H1 (cell line): ENCODE measurements around the gene PDK4. TPM values are rescaled to one million over a fixed set of nuclear protein-coding genes. Genes with fewer than 3 reads are reported as not detected.
"Not testable (repeated sequence)": the region's sequence is repeated elsewhere in the genome, so short reads cannot be mapped to it uniquely, and the experiment has no call there.

Experiments used
- CTCF ChIA-PET: fragments of 300-600 bp; sonication (Branson Sonifier 250); formaldehyde crosslinking; loops from one replicate; lab custom pipeline; 2021; ENCODE audit not compliant: partially characterized antibody; lab: Charles Lee
- POLR2A ChIA-PET: fragments of 300-600 bp; sonication (Branson Sonifier 250); formaldehyde crosslinking; loops from one replicate; lab custom pipeline; 2021; ENCODE audit warnings: inconsistent platforms; ENCODE audit not compliant: partially characterized antibody; lab: Charles Lee
- DNase-seq, 2 experiments: peaks; one replicate each; pipeline versions ENCODE4 v3.0.0 to v3.0.0-alpha.2; 2010 to 2022; ENCODE audit warnings: low spot score in 2 of 2, low read depth in 1 of 2, mixed read lengths in 1 of 2
- FAIRE-seq: peaks from 2 replicates; lab custom pipeline; 2011; peaks lifted over from hg19 to GRCh38; lab: Jason Lieb, UNC
- H2AFZ ChIP-seq: 2 replicates; pipeline ENCODE4 v1.8.1; 2012; ENCODE audit warnings: low read length, inconsistent platforms
- H2AK5ac ChIP-seq: 2 replicates; pipeline ENCODE4 v1.6.1; 2013; ENCODE audit warnings: low read depth, low read length
- H2BK120ac ChIP-seq: replicated peaks from 2 replicates; pipeline ENCODE3; 2013; ENCODE audit warnings: low read depth, low read length, inconsistent platforms
- H2BK12ac ChIP-seq: 2 replicates; pipeline ENCODE4 v1.6.1; 2013; ENCODE audit warnings: low read depth, low read length
- H2BK15ac ChIP-seq: 2 replicates; pipeline ENCODE4 v1.6.1; 2013; ENCODE audit warnings: low read length
- H2BK20ac ChIP-seq: 2 replicates; pipeline ENCODE4 v1.6.1; 2013; ENCODE audit warnings: low read length
- H2BK5ac ChIP-seq: 2 replicates; pipeline ENCODE4 v1.6.1; 2013; ENCODE audit warnings: low read depth, low read length
- H3K14ac ChIP-seq: 2 replicates; pipeline ENCODE4 v1.6.1; 2013; ENCODE audit warnings: inconsistent platforms; ENCODE audit not compliant: insufficient read length
- H3K18ac ChIP-seq: 2 replicates; pipeline ENCODE4 v1.6.1; 2013; ENCODE audit warnings: low read length; ENCODE audit errors: extremely low read depth
- H3K23ac ChIP-seq: 2 replicates; pipeline ENCODE4 v1.6.1; 2013; ENCODE audit warnings: inconsistent platforms; ENCODE audit not compliant: insufficient read length
- H3K23me2 ChIP-seq: 2 replicates; pipeline ENCODE4 v1.6.1; 2013; ENCODE audit warnings: low read depth, low read length
- H3K27ac ChIP-seq: 2 replicates; pipeline ENCODE4 v1.6.1; 2011; ENCODE audit warnings: low read depth, low read length, inconsistent platforms
- H3K27me3 ChIP-seq, 4 experiments: replicated peaks in 1 of 4; 1 replicate in 1 of 4; 2 replicates in 3 of 4; pipeline versions ENCODE4 v1.6.1 to v1.8.1; 2011 to 2013; ENCODE audit warnings: low read length in 3 of 4, mild to moderate bottlenecking in 3 of 4, inconsistent platforms in 2 of 4, mixed read lengths in 2 of 4, moderate library complexity in 1 of 4; ENCODE audit not compliant: control insufficient read depth in 3 of 4, insufficient read depth in 3 of 4; ENCODE audit errors: extremely low read depth in 1 of 4
- H3K36me3 ChIP-seq, 4 experiments: 2 replicates each; pipeline versions ENCODE4 v1.6.1 to v1.8.1; 2011 to 2013; ENCODE audit warnings: mild to moderate bottlenecking in 4 of 4, low read length in 3 of 4, moderate library complexity in 2 of 4, control low read depth in 1 of 4, inconsistent platforms in 1 of 4; ENCODE audit not compliant: insufficient read depth in 4 of 4, control insufficient read depth in 2 of 4
- H3K4ac ChIP-seq: replicated peaks from 2 replicates; pipeline ENCODE3; 2013; ENCODE audit warnings: low read length, low read depth, mixed read lengths, inconsistent platforms; ENCODE audit not compliant: insufficient read length
- H3K4me1 ChIP-seq, 4 experiments: replicated peaks in 1 of 4; 1 replicate in 1 of 4; 2 replicates in 3 of 4; pipeline versions ENCODE4 v1.6.1 to v1.8.1; 2011 to 2013; ENCODE audit warnings: low read length in 3 of 4, inconsistent platforms in 2 of 4, mixed read lengths in 1 of 4; ENCODE audit not compliant: insufficient read depth in 4 of 4, control insufficient read depth in 3 of 4
- H3K4me2 ChIP-seq, 2 experiments: 2 replicates each; pipeline versions ENCODE4 v1.6.1 to v1.8.1; 2011 to 2013; ENCODE audit warnings: low read depth in 2 of 2, low read length in 2 of 2, control low read depth in 1 of 2, inconsistent platforms in 1 of 2, mild to moderate bottlenecking in 1 of 2; ENCODE audit not compliant: insufficient read depth in 1 of 2
- H3K4me3 ChIP-seq, 4 experiments: fragments of 200-600, 300-600 bp in 1 of 4; sonication (generic), shearing (Covaris generic), sonication (Bioruptor Twin) in 1 of 4; 2 replicates each; pipeline versions ENCODE4 v1.5.1 to v1.8.1; 2011 to 2016; ENCODE audit warnings: low read length in 4 of 4, low read depth in 3 of 4, control low read depth in 2 of 4, inconsistent platforms in 2 of 4, mild to moderate bottlenecking in 2 of 4, mixed read lengths in 1 of 4, moderate library complexity in 1 of 4; ENCODE audit not compliant: insufficient read depth in 2 of 4; ENCODE audit errors: extremely low read depth in 1 of 4
- H3K56ac ChIP-seq: replicated peaks from 2 replicates; pipeline ENCODE3; 2013; ENCODE audit warnings: low read depth, mild to moderate bottlenecking, mixed read lengths, low read length, inconsistent platforms; ENCODE audit not compliant: insufficient read length
- H3K79me1 ChIP-seq: 2 replicates; pipeline ENCODE4 v1.6.1; 2013; ENCODE audit warnings: low read depth, low read length, control low read depth
- H3K79me2 ChIP-seq, 2 experiments: 2 replicates each; pipeline versions ENCODE4 v1.6.1 to v1.8.1; 2012 to 2013; ENCODE audit warnings: low read length in 2 of 2, mild to moderate bottlenecking in 2 of 2, inconsistent platforms in 1 of 2; ENCODE audit not compliant: insufficient read depth in 2 of 2, control insufficient read depth in 1 of 2
- H3K9ac ChIP-seq, 4 experiments: replicated peaks in 1 of 4; 1 replicate in 1 of 4; 2 replicates in 3 of 4; pipeline versions ENCODE4 v1.6.1 to v1.8.1; 2011 to 2013; ENCODE audit warnings: low read depth in 3 of 4, low read length in 3 of 4, control low read depth in 2 of 4, mild to moderate bottlenecking in 2 of 4, moderate library complexity in 2 of 4, inconsistent platforms in 1 of 4; ENCODE audit errors: extremely low read depth in 1 of 4
- H3K9me3 ChIP-seq, 2 experiments: 2 replicates each; pipeline versions ENCODE4 v1.6.1 to v1.8.1; 2012 to 2013; ENCODE audit warnings: mild to moderate bottlenecking in 2 of 2, moderate library complexity in 2 of 2, control low read depth in 1 of 2, inconsistent platforms in 1 of 2, low read depth in 1 of 2, low read length in 1 of 2, mixed read lengths in 1 of 2; ENCODE audit not compliant: insufficient read depth in 2 of 2
- H4K20me1 ChIP-seq, 2 experiments: replicated peaks in 1 of 2; 2 replicates each; pipeline versions ENCODE3 to v1.8.1; 2011 to 2013; ENCODE audit warnings: inconsistent platforms in 2 of 2, low read length in 2 of 2, mild to moderate bottlenecking in 1 of 2; ENCODE audit not compliant: insufficient read depth in 2 of 2, control insufficient read depth in 1 of 2
- H4K5ac ChIP-seq: 2 replicates; pipeline ENCODE4 v1.6.1; 2013; ENCODE audit warnings: low read length, low read depth, mixed read lengths, inconsistent platforms; ENCODE audit not compliant: insufficient read length
- H4K8ac ChIP-seq: 2 replicates; pipeline ENCODE4 v1.8.0; 2013; ENCODE audit warnings: mild to moderate bottlenecking, moderate library complexity, low read length, inconsistent platforms; ENCODE audit not compliant: insufficient read depth; ENCODE audit errors: extremely low read depth
- H4K91ac ChIP-seq: replicated peaks from 2 replicates; pipeline ENCODE3; 2013; ENCODE audit warnings: low read length, mixed read lengths, inconsistent platforms; ENCODE audit not compliant: insufficient read length
- ASH2L ChIP-seq: fragments of 200-600, 300-600 bp; sonication (generic); IDR thresholded peaks from one replicate; pipeline ENCODE4 v1.7.1; 2017; ENCODE audit warnings: low read length
- WGBS, 2 experiments: shearing (Covaris generic) in 1 of 2; methylation state at CpG; one replicate each; pipeline versions ENCODE4 v1.1.6 to v1.1.7; 2013 to 2015; ENCODE audit warnings: low lambda C conversion rate in 2 of 2, mixed read lengths in 2 of 2, inconsistent platforms in 1 of 2, low coverage in 1 of 2, missing lambda C conversion rate in 1 of 2; ENCODE audit not compliant: insufficient replicate concordance in 2 of 2, insufficient coverage in 1 of 2, insufficient read length in 1 of 2; ENCODE audit errors: extremely low coverage in 1 of 2, missing lambda C conversion rate in 1 of 2; 5-methylcytosine and 5-hydroxymethylcytosine counted together
- polyA plus RNA-seq, 7 experiments: library from polyadenylated mRNA; depleted of rRNA in 3 of 7; stranded (reverse) in 5 of 7; unstranded in 2 of 7; fragments of >200 nt in 5 of 7; fragments of 200-250 nt in 2 of 7; gene quantifications; 1 replicate in 5 of 7; 2 replicates in 1 of 7; 4 replicates in 1 of 7; pipeline versions ENCODE4 v1.2.1 to v1.2.3, GENCODE V29; 2011 to 2013; ENCODE audit warnings: missing spikeins in 2 of 7, mixed read lengths in 2 of 7
- total RNA-seq: library from RNA; stranded (reverse); fragmentation: NEBNext Ultra II Directional; extraction: Animal tissue kit (Norgen Biotek cat#: 25700); gene quantifications from 2 replicates; pipeline ENCODE4 v1.2.1, GENCODE V29; 2021

The PDK4 gene
- total and polyA plus RNA-seq, 2 of the 8 experiments (the other 6 are each of a cell fraction or from before 2014, with no cell fraction given): 0.26 TPM; not detected in 1

DNA sequence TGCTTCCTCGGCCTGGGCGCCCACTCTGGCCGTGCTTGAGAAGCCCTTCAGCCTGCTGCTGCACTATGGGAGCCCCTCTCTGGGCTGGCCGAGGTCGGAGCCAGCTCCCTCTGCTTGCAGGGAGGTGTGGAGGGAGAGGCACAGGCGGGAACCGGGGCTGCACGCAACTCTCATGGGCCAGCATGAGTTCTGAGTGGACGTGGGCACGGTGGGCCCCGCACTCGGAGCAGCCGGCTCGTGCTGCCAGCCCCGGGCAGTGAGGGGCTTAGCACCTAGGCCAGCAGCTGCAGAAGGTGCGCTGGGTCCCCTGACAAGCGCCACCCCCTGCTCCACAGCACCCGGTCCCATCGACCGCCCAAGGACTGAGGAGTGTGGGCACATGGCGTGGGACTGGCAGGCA is 9.0 kb upstream of the PDK4 start:
- Histone ChIP-seq H3K9me3 (peaks cover 0 to 8% of the 10 kb centered on the region in 2 experiments; a peak in 2 of 4 replicates), H3K4me3 (no peak overlapping the region), H3K56ac (no peak overlapping the region), H3K23ac (no peak overlapping the region), H3K23me2 (no peaks in the 10 kb centered on the region; the same call in 1 of the 2 replicates), H2BK120ac (no peak overlapping the region), H2BK12ac (no peak overlapping the region), H4K91ac (no peak overlapping the region), H4K5ac (no peak overlapping the region), H2BK15ac (no peak overlapping the region), H3K4me2 (no peak overlapping the region), H2BK5ac (no peak overlapping the region), H3K18ac (no peak overlapping the region), H2AFZ (no peak overlapping the region), H4K20me1 (no peaks in the 10 kb centered on the region), H3K4ac (no peak overlapping the region), H3K79me2 (no peaks in the 10 kb centered on the region)
- FAIRE-seq: no peak
- TF ChIP-seq ASH2L: no peak
- TF ChIP-seq, all 59 proteins: peak for 0
- H2AK5ac ChIP-seq: no peak overlapping the region
- ChIA-PET POLR2A (no interaction called here), CTCF (no interaction called here)
- WGBS, 2 experiments: 93% methylated on average over 16 of the region's 21 CpGs; no CpG with 5 or more reads in 1 of the 2 experiments
- no peaks in the 10 kb centered on the region for H3K4me1 ChIP-seq
- H3K36me3 ChIP-seq: no peaks in the 10 kb centered on the region
- H3K27me3 ChIP-seq: peaks cover 0 to 2% (median 0%) of the 10 kb centered on the region in 4 experiments; a peak in 2 of 7 replicates
- no peaks in the 10 kb centered on the region for H3K79me1 ChIP-seq
- no peak overlapping the region for H2BK20ac ChIP-seq
- no peak for DNase-seq
- H4K8ac ChIP-seq: no peak overlapping the region
- no peak overlapping the region for H3K27ac ChIP-seq
- no peak overlapping the region for H3K9ac ChIP-seq
- no peak overlapping the region for H3K14ac ChIP-seq

DNA sequence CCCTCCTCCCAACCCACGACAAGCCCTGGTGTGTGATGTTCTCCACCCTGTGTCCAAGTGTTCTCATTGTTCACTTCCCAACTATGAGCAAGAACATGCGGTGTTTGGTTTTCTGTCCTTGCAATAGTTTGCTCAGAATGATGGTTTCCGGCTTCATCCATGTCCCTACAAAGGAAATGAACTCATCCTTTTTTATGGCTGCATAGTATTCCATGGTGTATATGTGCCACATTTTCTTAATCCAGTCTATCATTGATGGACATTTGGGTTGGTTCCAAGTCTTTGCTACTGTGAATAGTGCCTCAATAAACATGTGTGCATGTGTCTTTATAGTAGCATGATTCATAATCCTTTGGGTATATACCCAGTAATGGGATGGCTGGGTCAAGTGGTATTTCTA is 8.5 kb upstream of the PDK4 start:
- H3K4me2 ChIP-seq, CTCF ChIA-PET, H2AK5ac ChIP-seq, H2BK5ac ChIP-seq, H3K79me1 ChIP-seq, H3K4me3 ChIP-seq, H3K36me3 ChIP-seq, H3K9me3 ChIP-seq, H3K27me3 ChIP-seq, H2BK120ac ChIP-seq, H3K4me1 ChIP-seq, FAIRE-seq, POLR2A ChIA-PET, H3K79me2 ChIP-seq, H4K8ac ChIP-seq, H2BK15ac ChIP-seq, H3K4ac ChIP-seq, H4K5ac ChIP-seq, H4K91ac ChIP-seq, H3K56ac ChIP-seq, H3K14ac ChIP-seq, H2BK20ac ChIP-seq, H2BK12ac ChIP-seq, H3K27ac ChIP-seq, H3K23me2 ChIP-seq, H3K23ac ChIP-seq, H3K9ac ChIP-seq, H2AFZ ChIP-seq, H4K20me1 ChIP-seq, DNase-seq, H3K18ac ChIP-seq: not testable (repeated sequence)
- WGBS, 2 experiments: 93% methylated on average over 3 of the region's 3 CpGs; no CpG with 5 or more reads in 1 of the 2 experiments
